ENCODE results near the gene CD44.

DNA sequence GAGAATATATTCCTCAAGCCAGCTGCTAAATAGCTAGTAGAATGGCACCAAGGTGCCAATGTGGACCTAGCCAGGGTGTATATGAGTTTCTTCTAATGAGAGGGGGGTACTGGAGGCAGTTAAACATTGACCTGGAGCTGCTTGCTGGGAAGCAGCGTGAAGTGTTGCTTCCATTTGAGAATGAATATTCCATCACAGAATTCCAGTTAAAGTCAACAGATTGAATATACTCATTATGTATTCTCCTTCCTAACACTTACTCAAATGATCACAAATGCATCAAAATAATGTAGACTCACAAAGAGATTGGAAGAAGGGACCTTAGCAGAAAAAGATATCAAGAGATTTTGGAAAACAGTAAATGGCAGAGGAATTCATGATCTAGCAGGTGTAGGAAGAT lies 102.1 kb downstream of the CD44 start:
- TF ChIP-seq, protein P1, sequence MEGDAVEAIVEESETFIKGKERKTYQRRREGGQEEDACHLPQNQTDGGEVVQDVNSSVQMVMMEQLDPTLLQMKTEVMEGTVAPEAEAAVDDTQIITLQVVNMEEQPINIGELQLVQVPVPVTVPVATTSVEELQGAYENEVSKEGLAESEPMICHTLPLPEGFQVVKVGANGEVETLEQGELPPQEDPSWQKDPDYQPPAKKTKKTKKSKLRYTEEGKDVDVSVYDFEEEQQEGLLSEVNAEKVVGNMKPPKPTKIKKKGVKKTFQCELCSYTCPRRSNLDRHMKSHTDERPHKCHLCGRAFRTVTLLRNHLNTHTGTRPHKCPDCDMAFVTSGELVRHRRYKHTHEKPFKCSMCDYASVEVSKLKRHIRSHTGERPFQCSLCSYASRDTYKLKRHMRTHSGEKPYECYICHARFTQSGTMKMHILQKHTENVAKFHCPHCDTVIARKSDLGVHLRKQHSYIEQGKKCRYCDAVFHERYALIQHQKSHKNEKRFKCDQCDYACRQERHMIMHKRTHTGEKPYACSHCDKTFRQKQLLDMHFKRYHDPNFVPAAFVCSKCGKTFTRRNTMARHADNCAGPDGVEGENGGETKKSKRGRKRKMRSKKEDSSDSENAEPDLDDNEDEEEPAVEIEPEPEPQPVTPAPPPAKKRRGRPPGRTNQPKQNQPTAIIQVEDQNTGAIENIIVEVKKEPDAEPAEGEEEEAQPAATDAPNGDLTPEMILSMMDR (IDR thresholded peaks at IDR 0.05): no peak
- no peak for TF ChIP-seq POLR2A (IDR thresholded peaks at IDR 0.05)

Data from thyroid gland (tissue), 4 donors.